T1000 (cell line): ENCODE measurements around the gene WDR86.

Experiments
- DNase-seq: peaks from one replicate; lab custom pipeline; 2025; ENCODE audit warnings: mixed read lengths; lab: John Stamatoyannopoulos, UW

The WDR86 gene

DNA sequence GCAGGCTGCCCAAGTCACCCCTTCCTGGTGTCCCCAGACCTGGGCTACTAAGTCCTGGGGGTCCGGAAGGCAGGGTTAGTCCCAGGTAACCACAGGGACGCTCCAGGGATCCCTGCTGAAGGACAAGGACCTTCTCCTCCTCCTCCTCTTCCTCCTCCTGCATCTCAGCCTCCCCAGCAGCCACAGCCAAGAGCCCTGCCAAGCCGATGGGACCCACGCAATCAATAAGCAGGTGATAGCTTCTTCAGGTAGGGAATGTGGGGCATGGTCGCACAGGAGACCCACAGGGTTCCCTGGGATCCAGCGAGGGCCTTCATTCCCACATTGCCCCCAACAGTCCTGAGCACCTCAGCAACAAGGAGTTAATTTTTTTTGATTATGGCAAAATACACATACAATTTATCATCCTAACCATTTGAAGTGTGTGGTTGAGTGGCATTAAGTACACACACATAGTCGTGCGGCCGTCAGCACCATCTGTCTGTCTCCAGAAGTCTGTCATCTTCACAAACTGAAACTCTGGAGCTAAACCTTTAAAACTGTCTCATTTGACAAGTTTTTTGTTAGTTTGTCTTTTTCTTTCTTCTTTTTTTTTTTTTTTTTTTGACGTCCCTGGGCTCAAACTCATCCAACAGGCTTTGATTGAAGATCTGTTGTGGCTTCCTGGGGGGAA, 18.0 kb upstream of the WDR86 start:
- no peak for DNase-seq

DNA sequence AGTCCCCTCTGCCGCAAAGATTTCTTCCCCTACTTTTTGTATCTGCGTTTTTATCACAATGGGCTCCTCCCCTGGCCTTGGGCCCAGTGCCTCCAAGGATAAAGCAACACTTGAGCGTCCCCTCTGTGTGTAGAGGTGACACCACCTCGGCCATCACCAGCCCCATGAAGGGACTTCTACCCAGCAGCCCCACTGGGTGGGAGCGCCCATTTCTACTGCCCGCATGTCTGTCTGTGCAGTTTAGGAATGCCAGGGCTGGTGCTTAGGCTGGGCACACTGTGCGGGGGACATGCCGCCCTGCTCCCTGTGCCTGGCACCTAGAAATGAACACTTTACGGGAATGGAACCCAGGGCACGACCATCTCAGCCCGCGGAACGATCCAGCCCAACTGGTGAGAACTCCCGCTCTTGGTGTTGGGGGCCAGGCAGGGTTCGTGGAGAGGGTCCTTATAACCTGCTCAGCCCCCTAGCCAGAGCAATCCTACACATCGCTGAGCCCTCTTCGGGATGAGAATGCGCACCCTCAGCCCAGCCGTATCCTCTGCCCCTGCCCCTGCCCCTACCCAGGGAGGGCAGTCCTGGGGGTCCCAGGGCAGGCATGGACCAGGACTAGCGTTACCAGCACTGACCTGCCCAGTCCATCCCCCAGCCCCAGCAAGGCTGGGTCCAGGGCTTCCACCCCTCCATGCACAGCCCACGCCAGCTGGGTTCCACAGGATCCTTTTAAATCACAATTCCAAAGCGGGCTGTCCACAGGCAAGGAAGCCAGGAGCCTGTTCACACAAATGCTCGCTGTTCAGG, 17.3 kb upstream of the WDR86 start:
- no peak for DNase-seq

DNA sequence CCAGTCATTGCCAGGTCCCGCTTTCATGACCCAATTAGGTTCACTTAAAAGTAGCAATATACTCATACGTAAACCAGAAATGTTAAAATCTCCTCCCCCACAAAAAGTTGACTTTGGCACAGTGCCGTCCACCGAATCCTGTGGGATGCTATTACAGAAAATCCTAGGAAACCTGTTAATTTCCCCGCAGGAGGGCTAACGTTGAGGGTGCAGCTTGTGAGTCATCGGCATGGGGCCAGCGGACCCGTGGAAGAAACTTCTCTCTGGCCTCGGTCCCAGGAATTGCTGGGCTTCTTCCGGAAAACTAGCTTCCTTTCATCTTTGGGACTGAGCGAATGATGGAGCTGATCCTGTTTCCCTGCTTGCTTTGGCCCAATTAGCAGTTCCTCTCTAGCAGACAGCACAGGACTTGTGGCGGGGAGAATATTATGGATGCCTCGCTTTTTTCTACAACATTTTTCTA, 16.6 kb upstream of the WDR86 start:
- DNase-seq, result peak; percentile 73

DNA sequence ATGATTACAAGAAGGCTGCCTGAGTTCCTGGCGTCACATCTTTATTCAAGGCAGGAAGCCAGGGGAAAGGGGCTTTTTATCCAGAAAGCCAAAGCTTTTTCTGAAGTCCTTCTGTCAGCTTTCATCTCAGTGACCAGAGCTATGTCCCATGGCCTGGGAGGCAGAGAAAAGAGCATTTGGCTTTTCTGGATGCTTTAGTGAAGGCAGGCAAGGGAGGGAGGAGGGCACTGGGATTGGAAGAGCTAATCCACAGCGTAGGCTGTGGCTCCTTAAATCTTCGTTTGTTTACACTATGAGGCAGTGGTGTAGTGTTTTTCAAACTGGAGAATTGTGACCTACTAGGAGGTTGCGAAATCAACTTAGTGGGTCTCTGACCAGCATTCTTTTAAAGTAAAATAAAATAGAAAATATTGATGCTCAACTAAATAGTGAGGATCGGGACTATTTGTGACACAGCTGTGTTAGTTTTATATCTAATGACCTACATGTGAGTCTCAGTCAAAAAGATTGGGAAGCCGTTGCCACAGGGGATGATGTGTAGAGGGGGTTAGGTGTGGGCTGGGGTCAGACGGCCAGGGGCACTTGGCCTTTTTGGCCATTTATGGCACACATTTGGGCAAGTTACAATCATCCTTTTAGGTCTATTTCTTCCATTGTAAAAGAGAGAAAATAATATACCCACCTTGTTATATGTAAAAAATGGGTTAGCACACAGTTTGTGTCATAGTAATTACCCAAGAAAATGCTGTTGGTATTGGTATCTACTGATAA, 16.0 kb upstream of the WDR86 start:
- no peak for DNase-seq

DNA sequence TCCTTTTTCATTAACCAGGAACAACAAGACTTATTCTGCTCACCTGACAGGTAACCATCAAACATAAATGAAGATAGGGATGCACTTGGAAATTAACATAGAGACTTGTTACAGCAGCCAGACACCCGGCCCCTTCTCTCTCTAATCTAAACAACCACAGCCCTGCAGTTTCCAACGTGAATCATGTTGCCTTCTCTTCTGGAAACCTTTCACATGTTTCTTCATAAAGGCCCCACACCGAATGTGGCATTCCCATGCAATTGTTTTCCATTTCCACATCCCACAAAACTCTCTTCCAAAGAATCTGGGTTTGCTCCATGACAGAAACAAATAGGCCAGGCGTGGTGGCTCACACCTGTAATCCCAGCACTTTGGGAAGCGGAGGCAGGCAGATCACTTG, 15.0 kb upstream of the WDR86 start:
- no peak for DNase-seq

DNA sequence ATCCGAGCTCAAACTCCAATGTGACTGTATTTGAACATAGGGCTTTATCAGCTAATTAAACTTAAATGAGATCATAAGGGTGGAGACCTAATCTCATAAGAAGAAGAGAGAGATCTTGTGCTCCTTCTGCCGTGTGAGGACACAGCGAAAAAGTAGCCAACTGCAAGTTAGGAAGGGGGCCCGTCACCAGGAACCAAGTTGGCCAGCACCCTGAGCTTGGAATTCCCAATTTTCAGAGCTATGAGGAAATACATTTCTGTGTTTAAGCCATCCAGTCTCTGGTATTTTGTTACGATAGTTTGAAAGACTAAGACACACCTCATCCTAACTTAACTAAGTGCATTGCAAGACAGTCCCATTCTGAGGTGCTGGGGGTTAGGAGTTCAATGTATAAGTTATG, 14.1 kb upstream of the WDR86 start:
- no peak for DNase-seq

DNA sequence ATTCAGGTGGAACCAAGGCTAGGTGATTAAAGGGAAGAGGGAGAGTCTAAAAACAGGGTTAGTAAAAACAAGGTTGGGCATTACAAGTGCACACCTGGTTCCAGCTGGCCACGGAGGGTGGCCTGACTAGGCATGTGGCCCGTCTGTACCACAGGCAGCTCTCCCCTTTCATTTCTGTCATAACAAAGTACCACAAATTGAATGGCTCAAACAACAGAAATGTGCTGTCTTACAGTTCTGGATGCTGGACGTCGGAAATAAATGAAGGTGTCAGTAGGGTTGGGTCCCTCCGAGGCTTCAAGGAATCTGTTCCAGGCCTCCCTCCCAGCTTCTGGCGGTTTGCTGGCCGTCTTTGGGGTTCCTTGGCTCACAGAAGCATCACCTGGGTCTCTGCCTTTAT, 13.4 kb upstream of the WDR86 start:
- DNase-seq, result no peak

DNA sequence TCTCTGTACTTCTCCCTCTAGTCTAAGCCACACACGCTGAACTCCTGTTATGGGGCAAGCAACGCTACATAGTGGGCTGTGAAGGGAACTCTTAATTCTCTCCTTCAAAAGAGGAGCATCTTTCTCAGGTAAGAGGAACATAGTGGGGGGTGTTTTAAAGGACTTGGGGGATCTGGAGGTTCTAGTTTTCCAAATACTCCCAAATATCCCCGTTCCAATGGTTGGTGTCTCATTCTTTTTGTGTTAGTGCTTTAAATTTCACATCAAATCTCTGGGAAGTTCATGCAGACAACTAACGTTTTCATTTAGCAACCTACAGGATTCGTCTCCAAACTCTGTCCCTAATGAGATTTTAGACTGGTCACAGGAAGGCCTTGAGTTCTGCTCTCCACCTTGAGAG, 12.4 kb upstream of the WDR86 start:
- DNase-seq, result no peak

DNA sequence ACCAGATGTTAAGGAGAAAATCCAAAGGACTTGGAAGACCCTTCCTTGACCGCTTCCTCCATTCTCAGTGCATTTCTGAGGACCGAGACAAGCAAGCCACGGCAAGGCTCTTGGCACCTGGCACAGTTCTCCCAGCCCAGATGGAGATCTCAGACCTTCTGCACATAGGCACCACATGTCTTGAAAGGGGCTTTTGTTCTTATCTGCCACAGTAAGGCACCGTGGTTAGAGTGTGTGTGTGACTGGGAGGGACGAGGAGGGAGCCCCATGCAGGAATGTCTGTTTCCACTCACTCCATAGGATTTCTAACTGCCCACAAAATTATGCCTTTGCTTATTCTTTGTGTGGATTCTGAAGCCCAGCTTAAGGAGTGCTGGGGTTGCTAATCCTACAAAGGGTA, 10.3 kb upstream of the WDR86 start:
- DNase-seq, result no peak

DNA sequence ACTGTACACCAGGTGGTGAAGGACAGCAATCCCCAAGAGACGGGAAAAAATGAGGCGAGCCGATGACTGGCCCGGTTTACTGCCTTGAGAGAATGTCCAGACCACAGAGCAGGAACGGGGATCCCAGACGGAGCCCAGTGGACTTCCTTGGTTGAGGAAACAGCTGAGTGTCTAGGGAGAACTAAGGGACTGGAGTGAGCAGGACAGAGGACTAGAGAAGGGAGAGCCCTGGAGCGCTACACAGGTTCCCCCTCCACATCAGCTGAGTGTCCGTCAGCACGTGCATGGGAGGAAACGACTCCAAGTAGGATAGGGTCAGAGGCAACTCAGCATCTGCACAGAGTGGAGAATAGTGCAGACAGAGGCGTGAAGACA, 7.1 kb upstream of the WDR86 start:
- no peak for DNase-seq

DNA sequence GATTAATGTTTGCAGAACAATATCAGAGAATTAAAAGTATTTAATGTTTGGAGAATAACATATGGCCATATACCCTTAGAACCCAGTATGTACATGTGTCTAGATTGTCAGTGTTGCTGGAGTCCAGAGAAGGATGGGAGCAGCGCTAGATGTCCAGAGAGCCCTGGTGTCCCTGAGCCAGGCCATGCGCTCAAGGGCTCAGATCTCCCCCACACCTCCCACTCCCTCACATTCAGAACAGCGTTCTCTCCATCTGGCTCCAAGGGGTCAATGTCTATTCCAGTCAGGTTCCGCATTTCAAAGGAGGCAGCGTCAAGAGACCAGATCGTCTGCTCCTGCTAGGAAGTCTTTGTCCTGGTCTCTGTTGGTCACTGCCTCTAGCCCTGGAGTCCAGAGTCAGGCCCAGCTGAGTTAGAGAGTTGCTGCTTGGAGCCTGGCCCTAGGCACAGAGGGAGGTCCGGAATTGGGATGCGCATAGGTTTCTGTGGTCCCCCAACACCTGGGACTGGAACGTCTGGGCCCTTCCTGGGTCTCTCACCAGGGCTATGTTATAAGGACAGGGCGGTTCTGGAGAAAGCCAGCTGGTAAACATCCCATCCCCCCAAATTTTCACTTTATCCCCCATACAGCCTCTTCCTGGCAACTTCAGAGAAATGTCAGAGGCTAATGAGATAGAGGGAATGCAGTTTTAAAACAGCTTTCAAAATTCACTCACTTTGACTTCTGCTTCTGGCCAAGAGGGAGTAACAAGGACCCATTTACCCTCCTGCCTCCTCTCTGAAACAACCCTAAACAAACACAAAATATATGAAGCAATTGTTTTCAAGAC, 6.5 kb upstream of the WDR86 start:
- no peak for DNase-seq

DNA sequence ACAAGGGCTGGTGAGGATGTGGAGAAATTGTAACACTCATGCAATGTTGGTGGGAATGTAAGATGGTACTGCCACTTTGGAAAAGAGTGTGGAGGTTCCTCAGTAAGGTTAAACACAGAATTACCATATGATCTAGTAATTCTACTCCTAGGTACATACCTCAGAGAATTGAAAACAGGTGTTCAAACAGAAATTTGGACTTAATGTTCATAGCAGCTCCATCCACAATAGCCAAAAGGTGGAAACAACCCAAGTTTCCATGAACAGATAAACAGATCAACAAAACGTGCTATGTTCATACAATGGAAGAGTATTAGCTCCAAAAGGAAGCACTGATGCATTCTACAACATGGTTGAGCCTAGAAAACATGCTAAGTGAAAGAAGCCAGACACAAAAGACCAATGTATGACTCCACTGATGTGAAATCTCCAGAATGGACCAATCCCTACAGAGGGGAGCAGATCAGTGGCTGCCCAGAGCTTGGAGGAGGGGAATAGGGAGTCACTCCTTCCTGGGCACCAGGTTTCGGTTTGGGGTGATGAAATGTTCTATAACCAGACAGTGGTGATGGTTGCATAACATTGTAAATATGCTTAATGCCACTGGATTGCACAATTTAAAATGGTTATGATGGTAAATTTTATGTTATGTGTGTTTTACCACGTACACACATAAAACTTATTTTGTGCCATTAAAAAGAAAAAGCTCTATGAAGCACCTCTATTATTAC, 5.7 kb upstream of the WDR86 start:
- DNase-seq, result no peak

DNA sequence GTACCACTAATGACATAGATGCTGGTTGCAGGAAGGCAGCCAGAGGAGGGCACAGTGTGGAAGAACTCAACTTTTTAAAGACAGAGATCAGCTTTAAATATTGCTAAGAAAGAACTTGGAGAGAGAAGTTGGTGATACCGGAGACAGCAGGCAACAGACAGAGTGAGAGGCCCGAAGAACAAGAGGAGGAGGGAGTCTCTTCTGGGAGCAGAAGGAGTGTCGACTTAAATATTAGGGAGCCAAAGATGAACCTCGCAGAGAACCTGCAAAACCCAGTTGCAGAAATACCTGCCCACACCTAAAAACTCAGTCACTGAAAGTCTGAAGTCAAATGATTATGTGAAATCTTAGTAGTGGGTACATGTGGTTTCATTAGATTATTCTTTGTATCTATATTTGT, 3.4 kb upstream of the WDR86 start:
- DNase-seq, result no peak

DNA sequence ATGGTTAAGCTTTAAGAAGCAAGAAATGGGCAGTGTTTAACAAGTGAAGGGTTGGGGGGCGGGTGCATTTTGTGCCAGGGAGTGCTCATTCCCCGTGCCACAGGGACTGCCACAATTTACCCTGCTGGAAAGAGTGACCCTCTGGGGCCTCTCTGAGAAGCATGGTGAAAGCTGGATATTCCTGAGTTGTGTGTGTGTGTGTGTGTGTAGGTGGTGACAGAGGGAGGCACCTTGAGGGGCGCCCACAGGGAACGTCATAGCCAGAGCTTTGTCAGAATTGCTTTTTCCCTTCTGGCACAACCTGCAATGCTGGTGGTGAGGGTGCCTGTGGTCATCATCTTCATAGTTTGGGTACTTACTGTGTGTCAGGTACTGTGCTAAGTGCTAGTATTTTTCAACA, 2.5 kb upstream of the WDR86 start:
- no peak for DNase-seq

DNA sequence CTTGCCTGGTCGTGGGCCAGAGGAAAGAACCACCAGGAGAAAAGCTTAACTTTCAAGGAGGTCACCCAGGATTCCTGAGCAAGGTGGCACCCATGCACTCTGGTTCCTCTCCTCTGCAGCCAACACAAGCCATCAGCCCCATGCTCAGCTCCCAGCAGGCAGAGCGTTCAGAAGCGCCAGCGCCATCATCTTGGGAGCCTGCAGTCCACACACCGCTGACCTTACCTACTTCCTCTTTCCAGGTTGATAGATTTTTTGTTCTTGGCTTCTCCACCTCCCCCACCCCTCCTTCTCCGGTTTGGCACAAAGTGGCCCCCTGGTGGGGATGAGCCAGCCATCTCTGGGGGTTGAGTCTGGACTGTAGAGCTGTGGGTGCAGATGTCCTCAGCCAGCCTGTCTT, 1.7 kb upstream of the WDR86 start:
- DNase-seq, result no peak

DNA sequence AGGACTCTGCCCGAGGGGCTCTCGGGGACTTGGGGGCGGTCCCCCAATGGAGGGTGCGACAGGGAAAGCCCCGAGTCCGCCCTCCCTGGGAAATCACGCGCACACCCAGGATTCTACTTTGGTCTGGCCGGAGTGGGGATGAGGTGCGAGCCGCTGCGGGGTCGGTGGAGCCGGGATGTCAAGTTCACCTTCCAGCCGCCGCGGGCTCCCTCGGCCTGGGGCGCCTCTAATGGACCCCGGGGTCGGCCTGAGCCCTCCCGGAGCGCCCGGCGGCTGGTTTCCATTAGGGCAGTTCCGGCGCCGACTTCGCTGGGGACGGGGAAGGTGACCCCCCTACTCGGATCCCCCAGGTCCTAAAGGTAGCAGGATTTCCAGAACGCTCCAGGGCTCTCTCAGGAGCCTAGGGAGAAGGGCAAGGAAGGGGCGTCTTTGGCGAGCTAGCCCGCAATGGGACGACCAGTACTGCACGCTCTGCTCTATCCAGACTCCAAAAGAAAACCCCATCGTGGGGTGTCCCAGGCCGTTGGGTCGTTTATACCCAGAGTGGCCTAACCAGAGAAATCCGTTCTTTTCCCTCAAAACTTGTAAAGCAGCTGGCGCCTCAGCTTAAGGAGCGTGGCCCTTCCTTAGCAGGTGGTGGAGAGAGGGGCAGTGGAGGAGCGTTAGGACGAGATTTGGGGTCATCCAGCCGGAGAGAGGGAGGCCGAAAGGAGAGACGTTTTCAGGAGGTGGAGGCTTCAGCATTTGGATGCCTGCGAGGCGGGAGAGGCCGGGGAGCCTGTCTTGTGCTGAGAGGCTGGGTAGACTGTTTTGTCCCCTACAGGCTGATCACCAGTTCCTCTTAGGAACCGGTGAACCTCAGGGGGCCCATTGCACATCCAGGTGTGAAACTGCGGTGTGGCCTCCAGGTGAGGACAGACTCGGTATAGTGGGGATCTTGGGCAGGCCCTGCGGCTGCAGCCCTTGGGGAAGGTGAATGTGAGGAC, 860 bp upstream of the WDR86 start:
- DNase-seq, result no peak

DNA sequence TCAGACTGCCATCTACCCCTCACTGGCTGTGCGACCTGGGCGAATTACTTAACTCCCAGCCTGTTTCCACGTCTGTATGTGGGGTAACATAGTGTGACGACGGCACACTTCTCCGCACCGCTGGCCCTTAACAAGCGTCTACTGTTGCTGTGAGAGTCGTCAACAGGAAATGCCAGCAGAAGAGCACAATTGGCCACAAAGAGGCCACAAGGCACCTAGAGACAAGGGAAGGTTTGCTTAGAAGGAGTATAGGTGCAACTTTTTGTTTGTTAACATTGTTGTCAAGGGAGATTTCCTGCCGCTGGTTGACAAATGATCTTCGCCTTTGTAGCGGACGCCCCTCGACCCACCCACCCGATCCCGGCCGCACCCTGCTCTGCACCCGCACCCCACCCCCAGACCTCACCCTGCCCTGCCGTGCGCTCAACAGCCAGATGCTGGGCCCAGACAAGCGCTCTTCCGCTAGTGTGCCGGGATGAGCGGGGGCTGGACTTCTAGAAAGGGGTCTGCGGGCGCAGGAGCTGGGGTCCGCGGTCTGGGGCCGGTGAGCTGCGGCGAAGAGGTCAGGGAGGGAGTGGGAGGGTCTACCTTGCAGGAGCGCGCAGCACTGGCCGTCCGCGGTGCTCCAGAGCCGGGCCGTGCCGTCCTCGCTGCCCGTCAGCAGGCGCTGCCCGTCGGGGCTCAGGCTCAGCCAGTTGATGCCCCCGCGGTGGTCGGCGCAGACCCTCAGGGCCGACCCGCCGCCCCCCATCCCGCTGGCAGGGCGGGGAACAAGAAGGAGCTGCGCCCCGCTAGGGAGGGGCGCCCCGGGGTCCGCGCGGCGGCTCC, 785 bp downstream of the WDR86 start:
- no peak for DNase-seq

DNA sequence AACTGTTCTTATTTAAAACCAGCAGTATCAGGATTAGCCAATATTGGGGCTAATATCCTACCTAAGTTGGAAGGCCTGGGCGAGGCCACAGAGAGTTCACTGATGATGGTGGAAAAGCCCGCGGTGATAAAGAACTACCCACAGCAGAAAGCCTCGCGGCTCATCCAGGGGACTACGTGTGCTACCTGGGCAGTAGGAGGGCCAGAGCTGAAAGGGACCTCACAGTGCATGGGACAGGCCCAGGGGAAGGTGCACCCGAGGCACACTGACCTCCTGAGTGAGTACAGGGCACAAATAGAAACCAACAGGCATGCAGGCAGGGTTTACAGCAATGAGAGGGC, 1.4 kb downstream of the WDR86 start:
- DNase-seq, result no peak

DNA sequence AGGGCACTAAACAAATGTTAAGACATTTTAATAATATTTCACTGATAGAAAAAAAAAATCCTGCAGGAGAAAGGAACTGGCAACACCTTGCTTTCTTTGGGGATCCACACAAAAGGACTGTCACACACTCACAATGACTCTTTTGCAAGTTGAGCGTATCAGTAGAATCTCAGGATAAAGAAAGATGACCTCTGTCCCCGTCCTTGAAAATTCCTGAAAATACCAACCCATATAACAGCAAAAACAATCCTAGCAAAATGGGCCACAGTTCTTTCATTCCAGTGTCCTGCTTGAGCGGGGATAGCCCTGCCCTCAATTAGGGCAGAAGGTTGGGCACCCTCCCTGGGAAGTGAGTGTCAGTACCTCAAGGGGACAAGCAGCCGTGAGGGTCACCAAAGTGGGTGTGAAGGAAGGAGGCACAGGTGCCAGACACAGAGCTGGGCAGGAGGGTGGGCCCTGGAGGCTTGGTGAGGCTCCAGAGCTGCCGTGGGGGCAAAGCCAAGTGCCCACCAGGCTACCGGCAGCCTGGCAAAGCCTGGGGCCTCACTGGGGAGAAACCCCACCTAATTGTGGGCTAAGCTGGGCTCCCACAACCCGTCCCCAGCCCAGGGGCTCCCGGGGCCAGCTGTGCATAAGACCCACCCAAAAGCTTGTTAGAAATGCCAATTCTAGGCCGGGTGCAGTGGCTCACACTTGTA, 2.8 kb downstream of the WDR86 start:
- DNase-seq, result no peak
